Measurements from ENCODE around the gene POU6F2.

GRCh38 chr7:39195967-39196366 lies 218.3 kb downstream of the POU6F2 start:
- TF ChIP-seq CTCF (IDR thresholded peaks at IDR 0.05 in 2 of 3, conservative IDR thresholded peaks at IDR 0.05 in 1 of 3; ENCODE audit: borderline replicate concordance in 1 of 3, insufficient read depth in 1 of 3, low read depth in 2 of 3, low read length in 2 of 3): no peak
- no peak for TF ChIP-seq RAD21 (IDR thresholded peaks at IDR 0.05; ENCODE audit: low read depth)
- TF ChIP-seq POLR2AphosphoS5 (IDR thresholded peaks at IDR 0.05; ENCODE audit: low read depth, low read length): no peak
- no peak for TF ChIP-seq FOSL1 (IDR thresholded peaks at IDR 0.05; ENCODE audit: low read depth)
- no peak for TF ChIP-seq EZH2phosphoT487 (IDR thresholded peaks at IDR 0.05; ENCODE audit: borderline replicate concordance)
- no peak for TF ChIP-seq POLR2A (IDR thresholded peaks at IDR 0.05; ENCODE audit: borderline replicate concordance, extremely low read depth, insufficient read depth, insufficient read length)
